Uterus (tissue), 2 donors: ENCODE data around the gene CHEK2.

Experiments used
- POLR2A ChIP-seq, 2 donors: fragments of 450-650 bp; IDR thresholded peaks; one replicate each; pipeline ENCODE4 v1.6.1; 2016; ENCODE audit warnings: antibody characterized with exemption in 2 of 2, mild to moderate bottlenecking in 1 of 2, moderate library complexity in 1 of 2
- TF ChIP-seq, protein P1 (sequence below), 4 experiments: fragments of 200-600 bp in 2 of 4; fragments of 450-650 bp in 2 of 4; sonication (generic) in 2 of 4; IDR thresholded peaks; one replicate each; pipeline ENCODE4 v1.5.1; 2016 to 2019; ENCODE audit warnings: antibody characterized with exemption in 4 of 4, mild to moderate bottlenecking in 2 of 4, moderate library complexity in 1 of 4

DNA sequence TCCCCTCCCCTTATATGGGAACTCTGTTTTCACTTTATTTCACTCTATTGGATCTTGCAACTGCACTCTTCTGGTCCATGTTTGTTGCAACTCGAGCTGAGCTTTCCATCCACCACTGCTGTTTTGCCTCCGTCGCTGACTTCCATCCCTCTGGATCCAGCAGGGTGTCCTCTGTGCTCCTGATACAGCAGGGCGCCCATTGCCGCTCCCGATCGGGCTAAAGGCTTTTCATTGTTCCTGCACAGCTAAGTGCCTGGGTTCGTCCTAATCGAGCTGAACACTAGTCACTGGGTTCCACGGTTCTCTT, 19.8 kb upstream of the CHEK2 start:
- TF ChIP-seq, protein P1, sequence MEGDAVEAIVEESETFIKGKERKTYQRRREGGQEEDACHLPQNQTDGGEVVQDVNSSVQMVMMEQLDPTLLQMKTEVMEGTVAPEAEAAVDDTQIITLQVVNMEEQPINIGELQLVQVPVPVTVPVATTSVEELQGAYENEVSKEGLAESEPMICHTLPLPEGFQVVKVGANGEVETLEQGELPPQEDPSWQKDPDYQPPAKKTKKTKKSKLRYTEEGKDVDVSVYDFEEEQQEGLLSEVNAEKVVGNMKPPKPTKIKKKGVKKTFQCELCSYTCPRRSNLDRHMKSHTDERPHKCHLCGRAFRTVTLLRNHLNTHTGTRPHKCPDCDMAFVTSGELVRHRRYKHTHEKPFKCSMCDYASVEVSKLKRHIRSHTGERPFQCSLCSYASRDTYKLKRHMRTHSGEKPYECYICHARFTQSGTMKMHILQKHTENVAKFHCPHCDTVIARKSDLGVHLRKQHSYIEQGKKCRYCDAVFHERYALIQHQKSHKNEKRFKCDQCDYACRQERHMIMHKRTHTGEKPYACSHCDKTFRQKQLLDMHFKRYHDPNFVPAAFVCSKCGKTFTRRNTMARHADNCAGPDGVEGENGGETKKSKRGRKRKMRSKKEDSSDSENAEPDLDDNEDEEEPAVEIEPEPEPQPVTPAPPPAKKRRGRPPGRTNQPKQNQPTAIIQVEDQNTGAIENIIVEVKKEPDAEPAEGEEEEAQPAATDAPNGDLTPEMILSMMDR (IDR thresholded peaks at IDR 0.05) = no peak
- no peak for TF ChIP-seq POLR2A (IDR thresholded peaks at IDR 0.05)
